ENCODE measurements around the gene APLF.

The APLF gene

DNA sequence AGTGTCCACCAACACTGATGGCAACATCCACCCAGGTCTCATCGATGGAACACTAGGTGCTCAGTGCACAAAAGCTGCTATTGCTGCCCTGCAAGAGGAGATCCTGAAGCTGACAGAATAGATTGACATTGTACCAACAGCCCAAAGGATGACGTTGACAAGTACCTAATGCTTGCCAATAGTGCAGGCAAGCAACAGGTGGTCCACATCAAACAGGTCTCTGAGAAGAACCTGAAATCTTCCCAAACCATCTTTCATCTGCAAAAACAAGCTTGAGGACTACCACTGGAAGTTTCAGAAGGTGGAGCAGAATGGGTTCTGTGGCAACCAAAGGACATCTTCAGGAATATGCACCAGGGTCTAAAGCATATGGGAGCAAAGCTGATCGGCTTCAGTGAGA, 160.2 kb downstream of the APLF start:
- H3K36me3 ChIP-seq (ENCODE audit: low read depth): no peaks in the 10 kb centered on the region
- no peaks in the 10 kb centered on the region for H3K27me3 ChIP-seq (ENCODE audit: insufficient read depth, poor library complexity, severe bottlenecking)
- H3K27ac ChIP-seq (ENCODE audit: poor library complexity, severe bottlenecking): no peak overlapping the region
- no peaks in the 10 kb centered on the region for H3K4me1 ChIP-seq (ENCODE audit: insufficient read depth, poor library complexity, severe bottlenecking)
- ATAC-seq (ENCODE audit: low read depth) (no peak), DNase-seq (ENCODE audit: low spot score) (no peak)
- no peaks in the 10 kb centered on the region for H3K9me3 ChIP-seq (ENCODE audit: severe bottlenecking)
- no peak for TF ChIP-seq CTCF (IDR thresholded peaks at IDR 0.05; ENCODE audit: poor library complexity, severe bottlenecking)
- H3K4me3 ChIP-seq (ENCODE audit: severe bottlenecking): no peak overlapping the region

Measured in RWPE2 (cell line).